ENCODE measurements around the gene LCMT2.

The LCMT2 gene

GRCh38 chr15:43329960-43330779 is at the start of gene LCMT2:
LCMT2 (minus strand) TSS chr15:43330573; CDS start chr15:43330489, 84 bp downstream.
- DNase-seq (ENCODE audit: low read depth in 2 of 2), result peak; percentile 75 to 84

GRCh38 chr15:43378601-43379000 is 48.2 kb upstream of the LCMT2 start:
- no peak for DNase-seq (ENCODE audit: low read depth in 2 of 2)

GRCh38 chr15:43376017-43376705 is 45.8 kb upstream of the LCMT2 start:
- DNase-seq (ENCODE audit: low read depth in 2 of 2), result peak; percentile 21 to 24

- DNase-seq (ENCODE audit: low read depth in 2 of 2), result peak; percentile 69 to 75
These were observed 40.9 kb upstream of the LCMT2 start, which contains the start of the genes TUBGCP4 and ZSCAN29 for GRCh38 chr15:43370975-43371974. TUBGCP4 (plus strand) TSS chr15:43371101; CDS start chr15:43371355, 254 bp downstream. ZSCAN29 (minus strand) TSS chr15:43371043; CDS start chr15:43369913, 1,130 bp downstream.

- DNase-seq (ENCODE audit: low read depth in 2 of 2), result no peak
These were observed 40.1 kb upstream of the LCMT2 start for GRCh38 chr15:43370310-43370974.

GRCh38 chr15:43361313-43361903 is 31.0 kb upstream of the LCMT2 start:
- DNase-seq (ENCODE audit: low read depth in 2 of 2), result no peak

- DNase-seq (ENCODE audit: low read depth in 2 of 2), result no peak
These were observed 30.4 kb upstream of the LCMT2 start for GRCh38 chr15:43360821-43361220.

GRCh38 chr15:43352693-43353382 is 22.5 kb upstream of the LCMT2 start:
- no peak for DNase-seq (ENCODE audit: low read depth in 2 of 2)

GRCh38 chr15:43347114-43347513 is 16.7 kb upstream of the LCMT2 start:
- no peak for DNase-seq (ENCODE audit: low read depth in 2 of 2)

- DNase-seq (ENCODE audit: low read depth in 2 of 2), result no peak
These were observed 15.9 kb upstream of the LCMT2 start for GRCh38 chr15:43346305-43346704.

GRCh38 chr15:43330780-43331087 is 361 bp upstream of the LCMT2 start:
- no peak for DNase-seq (ENCODE audit: low read depth in 2 of 2)

GRCh38 chr15:43329217-43329959 is 985 bp downstream of the LCMT2 start:
- DNase-seq (ENCODE audit: low read depth in 2 of 2), result peak; percentile 1 to 2

GRCh38 chr15:43325039-43325684 is 5.2 kb downstream of the LCMT2 start:
- no peak for DNase-seq (ENCODE audit: low read depth in 2 of 2)

- no peak for DNase-seq (ENCODE audit: low read depth in 2 of 2)
These were observed 11.2 kb downstream of the LCMT2 start for GRCh38 chr15:43318990-43319771.

GRCh38 chr15:43317566-43318184 is 12.7 kb downstream of the LCMT2 start:
- no peak for DNase-seq (ENCODE audit: low read depth in 2 of 2)

- no peak for DNase-seq (ENCODE audit: low read depth in 2 of 2)
These were observed 13.4 kb downstream of the LCMT2 start for GRCh38 chr15:43316971-43317346.

GRCh38 chr15:43316016-43316970 is 14.1 kb downstream of the LCMT2 start:
- no peak for DNase-seq (ENCODE audit: low read depth in 2 of 2)

Measured in stimulated activated CD4-positive, alpha-beta T cell treated with anti-CD3 and anti-CD28 coated beads, Interleukin-4, amount 100 ng/mL, for 48 hours (primary cell).